NCI-H345 treated with DMSO at 0.1 percent for 48 hours (cell line): ENCODE data around the gene DNAJC15.

ENCODE experiments used
- DNase-seq: peaks from one replicate; lab custom pipeline; 2025; ENCODE audit not compliant: unreplicated experiment; lab: John Stamatoyannopoulos, UW

DNAJC15 gene

GRCh38 chr13:43153436-43154090, 130.2 kb downstream of the DNAJC15 start:
- DNase-seq = no peak

- no peak for DNase-seq
These were observed 130.8 kb downstream of the DNAJC15 start for GRCh38 chr13:43154156-43154651.

- DNase-seq = no peak
These were observed 131.5 kb downstream of the DNAJC15 start for GRCh38 chr13:43154839-43155238.

GRCh38 chr13:43156916-43157315, 133.5 kb downstream of the DNAJC15 start:
- DNase-seq = no peak

- no peak for DNase-seq
These were observed 134.4 kb downstream of the DNAJC15 start for GRCh38 chr13:43157796-43158195.

GRCh38 chr13:43158516-43158915, 135.1 kb downstream of the DNAJC15 start:
- no peak for DNase-seq

- peak; percentile 64 for DNase-seq
These were observed 135.7 kb downstream of the DNAJC15 start for GRCh38 chr13:43159026-43159461.
